HEK293 (cell line): ENCODE measurements around the gene METAP1D.

Experiments used
- CTCF ChIA-PET: fragments of 350-600 bp; formaldehyde crosslinking; extraction: SDS; loops from one replicate; lab custom pipeline; 2021; ENCODE audit warnings: antibody characterized with exemption; lab: Yijun Ruan, JAX
- POLR2A ChIA-PET: fragments of 300-600 bp; formaldehyde crosslinking; extraction: SDS; loops from one replicate; lab custom pipeline; 2020; ENCODE audit warnings: antibody characterized with exemption, inconsistent platforms; lab: Yijun Ruan, JAX
- H3K27ac ChIP-seq: fragments of 200-500 bp; sonication (Bioruptor generic); 2 replicates; pipeline ENCODE4 v1.5.1; 2014; ENCODE audit warnings: low read depth, low read length, control low read depth, inconsistent platforms; ENCODE audit errors: extremely low read depth
- H3K36me3 ChIP-seq, 2 experiments: fragments of 200-500 bp in 1 of 2; sonication (Bioruptor generic) in 1 of 2; 1 replicate in 1 of 2; 2 replicates in 1 of 2; pipeline ENCODE4 v1.5.1; 2014 to 2017; ENCODE audit warnings: inconsistent platforms in 2 of 2, low read length in 2 of 2; ENCODE audit not compliant: control insufficient read depth in 2 of 2, insufficient read depth in 1 of 2
- H3K4me1 ChIP-seq: fragments of 200-500 bp; sonication (Bioruptor generic); 2 replicates; pipeline ENCODE4 v1.5.1; 2014; ENCODE audit warnings: mild to moderate bottlenecking, low read length, inconsistent platforms; ENCODE audit not compliant: control insufficient read depth, insufficient read depth
- H3K4me3 ChIP-seq: 2 replicates; pipeline ENCODE4 v1.5.1; 2011; ENCODE audit warnings: low read depth, mild to moderate bottlenecking, control low read depth, low read length, moderate library complexity
- H3K9me3 ChIP-seq: fragments of 200-500 bp; sonication (Bioruptor generic); 2 replicates; pipeline ENCODE4 v1.5.1; 2014; ENCODE audit warnings: low read depth, low read length, inconsistent platforms; ENCODE audit not compliant: control insufficient read depth, insufficient read depth
- KLF1 ChIP-seq: fragments of 450-650 bp; formaldehyde crosslinking; IDR thresholded peaks from 2 replicates; pipeline ENCODE4 v1.5.1; 2016; ENCODE audit warnings: missing biosample characterization, missing genetic modification characterization
- MEIS1 ChIP-seq: sonication (generic); formaldehyde crosslinking; IDR thresholded peaks from 2 replicates; pipeline ENCODE4 v1.8.1; 2022; ENCODE audit warnings: missing genetic modification reagents, mild to moderate bottlenecking, borderline replicate concordance
- YY2 ChIP-seq: fragments of 450-650 bp; formaldehyde crosslinking; IDR thresholded peaks from 2 replicates; pipeline ENCODE4 v1.5.1; 2016; ENCODE audit warnings: missing biosample characterization, missing genetic modification characterization
- ZBTB17 ChIP-seq: fragments of 450-650 bp; formaldehyde crosslinking; IDR thresholded peaks from 2 replicates; pipeline ENCODE4 v1.5.1; 2016; ENCODE audit warnings: missing biosample characterization, missing genetic modification characterization
- ZBTB26 ChIP-seq: fragments of 450-650 bp; formaldehyde crosslinking; optimal IDR thresholded peaks from 2 replicates; pipeline ENCODE3; 2016; ENCODE audit warnings: missing biosample characterization, mild to moderate bottlenecking, missing genetic modification characterization
- ZBTB6 ChIP-seq: fragments of 450-650 bp; formaldehyde crosslinking; IDR thresholded peaks from 2 replicates; pipeline ENCODE4 v1.5.1; 2017; ENCODE audit warnings: missing biosample characterization, missing genetic modification characterization
- ZEB2 ChIP-seq: fragments of 450-650 bp; formaldehyde crosslinking; IDR thresholded peaks from 2 replicates; pipeline ENCODE4 v1.5.1; 2016; ENCODE audit warnings: missing biosample characterization, missing genetic modification characterization
- ZIC2 ChIP-seq: fragments of 450-650 bp; formaldehyde crosslinking; IDR thresholded peaks from 2 replicates; pipeline ENCODE4 v1.5.1; 2016; ENCODE audit warnings: missing biosample characterization, missing genetic modification characterization
- ZNF121 ChIP-seq: fragments of 450-650 bp; formaldehyde crosslinking; IDR thresholded peaks from 2 replicates; pipeline ENCODE4 v1.5.1; 2016; ENCODE audit warnings: missing biosample characterization, missing genetic modification characterization
- ZNF175 ChIP-seq: fragments of 450-650 bp; formaldehyde crosslinking; IDR thresholded peaks from 2 replicates; pipeline ENCODE4 v1.5.1; 2016; ENCODE audit warnings: missing biosample characterization, missing genetic modification characterization
- ZNF19 ChIP-seq: fragments of 450-650 bp; formaldehyde crosslinking; IDR thresholded peaks from 2 replicates; pipeline ENCODE4; 2016; ENCODE audit warnings: missing biosample characterization, missing genetic modification characterization, low read depth
- ZNF221 ChIP-seq: fragments of 450-650 bp; formaldehyde crosslinking; IDR thresholded peaks from 2 replicates; pipeline ENCODE4 v1.5.1; 2017; ENCODE audit warnings: missing biosample characterization, missing genetic modification characterization, borderline replicate concordance
- ZNF248 ChIP-seq: fragments of 450-650 bp; formaldehyde crosslinking; IDR thresholded peaks from 2 replicates; pipeline ENCODE4 v1.5.1; 2017; ENCODE audit warnings: missing biosample characterization, missing genetic modification characterization
- ZNF280C ChIP-seq: fragments of 450-650 bp; formaldehyde crosslinking; IDR thresholded peaks from 2 replicates; pipeline ENCODE4 v1.5.1; 2016; ENCODE audit warnings: missing biosample characterization, missing genetic modification characterization
- ZNF341 ChIP-seq: fragments of 450-650 bp; formaldehyde crosslinking; IDR thresholded peaks from 2 replicates; pipeline ENCODE4; 2016; ENCODE audit warnings: low read depth, missing biosample characterization, missing genetic modification characterization
- ZNF398 ChIP-seq: fragments of 450-650 bp; formaldehyde crosslinking; IDR thresholded peaks from 2 replicates; pipeline ENCODE4 v1.5.1; 2017; ENCODE audit warnings: missing biosample characterization, missing genetic modification characterization
- ZNF501 ChIP-seq: fragments of 450-650 bp; formaldehyde crosslinking; IDR thresholded peaks from 2 replicates; pipeline ENCODE4 v1.5.1; 2016; ENCODE audit warnings: missing biosample characterization, missing genetic modification characterization
- ZNF514 ChIP-seq: fragments of 450-650 bp; formaldehyde crosslinking; IDR thresholded peaks from 2 replicates; pipeline ENCODE4 v1.5.1; 2016; ENCODE audit warnings: missing biosample characterization, missing genetic modification characterization
- ZNF529 ChIP-seq: fragments of 450-650 bp; formaldehyde crosslinking; IDR thresholded peaks from 2 replicates; pipeline ENCODE4 v1.5.1; 2017; ENCODE audit warnings: missing genetic modification characterization, missing biosample characterization; ENCODE audit not compliant: insufficient replicate concordance
- ZNF549 ChIP-seq: fragments of 450-650 bp; IDR thresholded peaks from 2 replicates; pipeline ENCODE4 v1.5.1; 2018; ENCODE audit warnings: missing biosample characterization, missing genetic modification characterization, mild to moderate bottlenecking, inconsistent platforms, moderate library complexity
- ZNF560 ChIP-seq: fragments of 450-650 bp; formaldehyde crosslinking; IDR thresholded peaks from 2 replicates; pipeline ENCODE4 v1.5.1; 2017; ENCODE audit warnings: missing biosample characterization, missing genetic modification characterization, borderline replicate concordance
- ZNF585B ChIP-seq: fragments of 450-650 bp; formaldehyde crosslinking; IDR thresholded peaks from 2 replicates; pipeline ENCODE4 v1.5.1; 2016; ENCODE audit warnings: missing biosample characterization, missing genetic modification characterization
- ZNF600 ChIP-seq: fragments of 450-650 bp; formaldehyde crosslinking; IDR thresholded peaks from 2 replicates; pipeline ENCODE4 v1.5.1; 2016; ENCODE audit warnings: missing biosample characterization, missing genetic modification characterization
- ZNF629 ChIP-seq: fragments of 450-650 bp; formaldehyde crosslinking; IDR thresholded peaks from 2 replicates; pipeline ENCODE4 v1.5.1; 2017; ENCODE audit warnings: missing biosample characterization, missing genetic modification characterization
- ZNF654 ChIP-seq: fragments of 450-650 bp; formaldehyde crosslinking; IDR thresholded peaks from 2 replicates; pipeline ENCODE4 v1.5.1; 2016; ENCODE audit warnings: low read depth, missing biosample characterization, missing genetic modification characterization
- ZNF76 ChIP-seq: fragments of 450-650 bp; formaldehyde crosslinking; IDR thresholded peaks from 2 replicates; pipeline ENCODE4; 2016; ENCODE audit warnings: low read depth, missing biosample characterization, missing genetic modification characterization, borderline replicate concordance
- ZSCAN30 ChIP-seq: fragments of 450-650 bp; IDR thresholded peaks from 2 replicates; pipeline ENCODE4 v1.5.1; 2018; ENCODE audit warnings: missing biosample characterization, mild to moderate bottlenecking, missing genetic modification characterization, moderate library complexity
- ZXDB ChIP-seq: fragments of 450-650 bp; formaldehyde crosslinking; IDR thresholded peaks from 2 replicates; pipeline ENCODE4 v1.5.1; 2016; ENCODE audit warnings: missing biosample characterization, missing genetic modification characterization

Gene METAP1D

GRCh38 chr2:172094294-172095145 is 94.8 kb downstream of the METAP1D start (continued):
- no peak for TF ChIP-seq ZNF529 (tag by site-specific recombination)
- no peak for TF ChIP-seq ZNF560 (tag by site-specific recombination)
- no peak for TF ChIP-seq ZNF654
- peak; percentile 32; the same call in 1 of the 2 replicates for TF ChIP-seq ZIC2
- no peak for TF ChIP-seq ZNF175
- TF ChIP-seq ZNF585B (tag by site-specific recombination), result no peak
- TF ChIP-seq ZNF76 (tag by site-specific recombination), result peak; percentile 52; the same call in 1 of the 2 replicates
- TF ChIP-seq ZXDB (tag by site-specific recombination), result peak; percentile 27; the same call in 1 of the 2 replicates

GRCh38 chr2:172095146-172095904 is 95.6 kb downstream of the METAP1D start:
- ChIA-PET CTCF (interaction anchor here (0.5 to 2.3 kb wide), 8 partner anchors 10 to 402 kb away, joined by 3 to 9 read pairs (median 4); partner anchors contain the start of gene DLX1), POLR2A (interaction anchor here (0.7 to 8.7 kb wide), 15 partner anchors 11 to 261 kb away, joined by 3 to 147 read pairs (median 4); partner anchors contain the start of genes DLX1, HAT1 and SLC25A12)
- Histone ChIP-seq H3K4me3 (peak overlapping the region; percentile 83), H3K4me1 (peaks cover 12% of the 10 kb centered on the region), H3K27ac (peak overlapping the region; percentile 99), H3K9me3 (no peaks in the 10 kb centered on the region), H3K36me3 (peaks cover 0 to 11% of the 10 kb centered on the region in 2 experiments; a peak in 1 of 3 replicates)
- no peak for TF ChIP-seq ZNF280C
- TF ChIP-seq ZBTB17 (tag by site-specific recombination), result peak; percentile 74
- peak; percentile 98 for TF ChIP-seq ZNF398 (tag by site-specific recombination)
- TF ChIP-seq ZNF514, result no peak
- peak; percentile 63 for TF ChIP-seq ZBTB26 (tag by site-specific recombination)
- TF ChIP-seq ZNF600 (tag by site-specific recombination), result peak; percentile 78; the same call in 1 of the 2 replicates
- TF ChIP-seq ZNF121 (tag by site-specific recombination), result no peak
- no peak for TF ChIP-seq MEIS1 (CRISPR knock-in tag)
- no peak for TF ChIP-seq ZNF221
- TF ChIP-seq ZNF549 (tag by site-specific recombination), result no peak
- no peak for TF ChIP-seq YY2
- TF ChIP-seq ZIC2, result peak; percentile 40; the same call in 1 of the 2 replicates
- peak; percentile 68 for TF ChIP-seq KLF1 (tag by site-specific recombination)
- no peak for TF ChIP-seq ZNF501
- TF ChIP-seq ZNF19, result no peak
- peak; percentile 55 for TF ChIP-seq ZEB2 (tag by site-specific recombination)
- peak; percentile 72 for TF ChIP-seq ZNF341 (tag by site-specific recombination)
- TF ChIP-seq ZNF629 (tag by site-specific recombination), result 0 out of 2 replicates have a peak, but pooled peaks have one; percentile 25
- TF ChIP-seq ZSCAN30 (tag by site-specific recombination), result peak; percentile 28; the same call in 1 of the 2 replicates
- TF ChIP-seq ZBTB6, result no peak
- TF ChIP-seq ZNF248 (tag by site-specific recombination), result no peak
